DND-41 (cell line): ENCODE measurements around the gene MYLIP.

ENCODE experiments used
- ATAC-seq: fragments of 200-7000 bp; cut with Tn5 transposase; 3 replicates; pipeline ENCODE4 v1.9.1; 2021; ENCODE audit warnings: low read depth; ENCODE audit not compliant: insufficient read depth
- DNase-seq: peaks from one replicate; pipeline ENCODE4 v3.0.0-alpha.2; 2020
- H2AFZ ChIP-seq: 2 replicates; pipeline ENCODE4 v1.6.0; 2012; ENCODE audit warnings: low read depth, low read length
- H3K27ac ChIP-seq: 2 replicates; pipeline ENCODE4 v1.5.1; 2012; ENCODE audit warnings: low read length, inconsistent platforms
- H3K27me3 ChIP-seq: fragments of 200-600 bp; sonication (generic); 2 replicates; pipeline ENCODE4 v1.6.0; 2012; ENCODE audit warnings: low read length, mild to moderate bottlenecking, inconsistent platforms; ENCODE audit not compliant: insufficient read depth, poor library complexity
- H3K36me3 ChIP-seq: 2 replicates; pipeline ENCODE4 v1.5.1; 2012; ENCODE audit warnings: low read length, inconsistent platforms; ENCODE audit not compliant: insufficient read depth
- H3K4me1 ChIP-seq: 2 replicates; pipeline ENCODE4 v1.5.1; 2012; ENCODE audit warnings: mild to moderate bottlenecking, low read length; ENCODE audit not compliant: insufficient read depth
- H3K4me2 ChIP-seq: 2 replicates; pipeline ENCODE4 v1.6.0; 2012; ENCODE audit warnings: mild to moderate bottlenecking, moderate library complexity, low read length, inconsistent platforms; ENCODE audit not compliant: insufficient read depth
- H3K4me3 ChIP-seq, 2 experiments: fragments of 200-600 bp in 1 of 2; shearing (Covaris generic) in 1 of 2; 2 replicates each; pipeline ENCODE4 v1.5.1; 2012 to 2016; ENCODE audit warnings: inconsistent platforms in 2 of 2, low read length in 2 of 2, mild to moderate bottlenecking in 2 of 2, low read depth in 1 of 2, moderate library complexity in 1 of 2
- H3K79me2 ChIP-seq: 2 replicates; pipeline ENCODE4 v1.6.0; 2012; ENCODE audit warnings: low read length, inconsistent platforms; ENCODE audit not compliant: insufficient read depth
- H3K9ac ChIP-seq: 2 replicates; pipeline ENCODE4 v1.6.0; 2012; ENCODE audit warnings: low read depth, mild to moderate bottlenecking, inconsistent platforms, low read length, moderate library complexity
- H3K9me3 ChIP-seq: 2 replicates; pipeline ENCODE4 v1.5.1; 2012; ENCODE audit warnings: low read length, moderate library complexity, mild to moderate bottlenecking, inconsistent platforms; ENCODE audit not compliant: insufficient read depth, severe bottlenecking
- H4K20me1 ChIP-seq: 2 replicates; pipeline ENCODE4 v1.6.0; 2012; ENCODE audit warnings: low read length; ENCODE audit not compliant: insufficient read depth
- CTCF ChIP-seq: IDR thresholded peaks from 2 replicates; pipeline ENCODE4 v1.5.1; 2012; ENCODE audit warnings: borderline replicate concordance, low read length, moderate library complexity, mild to moderate bottlenecking; ENCODE audit not compliant: poor library complexity, severe bottlenecking; ENCODE audit errors: extremely low read depth
- EZH2 ChIP-seq: IDR thresholded peaks from 3 replicates; pipeline ENCODE4 v1.6.1; 2012; ENCODE audit warnings: borderline replicate concordance, low read depth, mild to moderate bottlenecking, moderate library complexity, low read length, inconsistent platforms; ENCODE audit not compliant: severe bottlenecking

Gene MYLIP

GRCh38 chr6:16126861-16127260 lies 2.0 kb upstream of the MYLIP start:
- ATAC-seq: no peak
- Histone ChIP-seq H3K4me1 (peaks cover 3% of the 10 kb centered on the region; the same call in 1 of the 2 replicates), H3K4me3 (no peak overlapping the region), H3K36me3 (no peaks in the 10 kb centered on the region), H3K27me3 (peaks cover 23% of the 10 kb centered on the region), H3K79me2 (no peaks in the 10 kb centered on the region), H2AFZ (no peak overlapping the region), H3K9me3 (no peaks in the 10 kb centered on the region), H3K4me2 (no peak overlapping the region), H4K20me1 (no peaks in the 10 kb centered on the region), H3K9ac (no peak overlapping the region), H3K27ac (no peak overlapping the region)
- DNase-seq: no peak
- no peak for TF ChIP-seq EZH2
- no peak for TF ChIP-seq CTCF

DNA sequence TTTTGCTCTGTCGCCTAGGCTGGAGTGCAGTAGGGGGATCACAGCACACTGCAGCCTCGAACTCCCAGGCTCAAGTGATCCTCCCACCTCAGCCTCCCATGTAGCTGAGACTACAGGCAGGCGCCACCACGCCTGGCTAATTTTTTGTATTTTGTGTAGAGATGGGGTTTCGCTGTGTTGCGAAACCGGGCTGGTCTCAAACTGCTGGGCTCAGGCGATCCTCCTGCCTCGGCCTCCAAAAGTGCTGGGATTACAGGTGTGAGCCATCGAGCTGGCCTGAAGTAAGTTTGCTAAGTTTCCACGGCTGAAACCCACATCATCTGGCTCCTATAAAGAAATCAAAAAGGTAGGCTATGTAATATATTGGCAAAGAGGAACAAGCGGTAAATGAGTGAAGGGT lies 1.4 kb upstream of the MYLIP start:
- Histone ChIP-seq H3K9me3 (no peaks in the 10 kb centered on the region), H3K27me3 (peaks cover 22% of the 10 kb centered on the region), H3K4me1 (peaks cover 3% of the 10 kb centered on the region; the same call in 1 of the 2 replicates), H3K4me3 (no peak overlapping the region), H4K20me1 (no peaks in the 10 kb centered on the region), H2AFZ (no peak overlapping the region), H3K4me2 (no peak overlapping the region), H3K9ac (no peak overlapping the region), H3K36me3 (no peaks in the 10 kb centered on the region), H3K27ac (no peak overlapping the region), H3K79me2 (no peaks in the 10 kb centered on the region)
- DNase-seq: no peak
- ATAC-seq: no peak
- TF ChIP-seq CTCF: no peak
- no peak for TF ChIP-seq EZH2

GRCh38 chr6:16129623-16130401 lies 926 bp downstream of the MYLIP start:
- H3K27me3 ChIP-seq: peaks cover 18% of the 10 kb centered on the region
- TF ChIP-seq EZH2 (no peak), CTCF (no peak)
- no peaks in the 10 kb centered on the region for H3K79me2 ChIP-seq
- no peaks in the 10 kb centered on the region for H3K9me3 ChIP-seq
- no peaks in the 10 kb centered on the region for H4K20me1 ChIP-seq
- H3K4me2 ChIP-seq: no peak overlapping the region
- no peak overlapping the region for H3K9ac ChIP-seq
- peaks cover 3% of the 10 kb centered on the region; the same call in 1 of the 2 replicates for H3K4me1 ChIP-seq
- DNase-seq (no peak), ATAC-seq (no peak)
- no peak overlapping the region for H3K27ac ChIP-seq
- no peak overlapping the region for H3K4me3 ChIP-seq
- no peak overlapping the region for H2AFZ ChIP-seq
- no peaks in the 10 kb centered on the region for H3K36me3 ChIP-seq
